Skin epidermis (tissue), 12 donors: ENCODE results near the gene ABCA12.

Experiments used
- H3K27ac ChIP-seq, 21 experiments: fragments of 200-600 bp; sonication (generic) in 11 of 21; one replicate each; pipeline ENCODE4 v1.5.0; 2020; ENCODE audit warnings: mild to moderate bottlenecking in 3 of 21, inconsistent platforms in 2 of 21, moderate library complexity in 2 of 21
- H3K4me3 ChIP-seq, 7 experiments: fragments of 200-600 bp; sonication (generic) in 2 of 7; one replicate each; pipeline ENCODE4 v1.5.0; 2020; ENCODE audit warnings: inconsistent platforms in 2 of 7, mild to moderate bottlenecking in 2 of 7, moderate library complexity in 1 of 7

The ABCA12 gene

GRCh38 chr2:215052810-215053209 is 85.6 kb downstream of the ABCA12 start:
- no peak overlapping the region for H3K4me3 ChIP-seq
- no peak overlapping the region for H3K27ac ChIP-seq

- no peak overlapping the region for H3K27ac ChIP-seq
- no peak overlapping the region for H3K4me3 ChIP-seq
These were observed 86.0 kb downstream of the ABCA12 start for GRCh38 chr2:215052404-215052803.

GRCh38 chr2:215049341-215049740 is 89.1 kb downstream of the ABCA12 start:
- Histone ChIP-seq H3K4me3 (no peak overlapping the region), H3K27ac (no peak overlapping the region)

- no peak overlapping the region for H3K27ac ChIP-seq
These were observed 100.0 kb downstream of the ABCA12 start for GRCh38 chr2:215038421-215038820.

GRCh38 chr2:215036314-215036713 is 102.1 kb downstream of the ABCA12 start:
- Histone ChIP-seq H3K4me3 (no peak overlapping the region), H3K27ac (no peak overlapping the region)

More at GRCh38 chr2:215038421-215038820, 100.0 kb downstream of the ABCA12 start:
- H3K4me3 ChIP-seq: no peak overlapping the region

GRCh38 chr2:215034154-215034553 is 104.3 kb downstream of the ABCA12 start:
- Histone ChIP-seq H3K27ac (no peak overlapping the region), H3K4me3 (no peak overlapping the region)

GRCh38 chr2:215032153-215032552 is 106.3 kb downstream of the ABCA12 start:
- H3K4me3 ChIP-seq: no peak overlapping the region
- no peak overlapping the region for H3K27ac ChIP-seq

GRCh38 chr2:215031321-215031720 is 107.1 kb downstream of the ABCA12 start:
- Histone ChIP-seq H3K4me3 (no peak overlapping the region), H3K27ac (no peak overlapping the region)

GRCh38 chr2:215029936-215030335 is 108.5 kb downstream of the ABCA12 start:
- Histone ChIP-seq H3K4me3 (no peak overlapping the region), H3K27ac (no peak overlapping the region)

GRCh38 chr2:215028231-215028630 is 110.2 kb downstream of the ABCA12 start:
- Histone ChIP-seq H3K4me3 (no peak overlapping the region), H3K27ac (no peak overlapping the region)

GRCh38 chr2:215027779-215028178 is 110.6 kb downstream of the ABCA12 start:
- no peak overlapping the region for H3K4me3 ChIP-seq
- no peak overlapping the region for H3K27ac ChIP-seq

GRCh38 chr2:215022910-215023309 is 115.5 kb downstream of the ABCA12 start:
- H3K4me3 ChIP-seq: no peak overlapping the region
- no peak overlapping the region for H3K27ac ChIP-seq

GRCh38 chr2:215022418-215022817 is 116.0 kb downstream of the ABCA12 start:
- Histone ChIP-seq H3K4me3 (no peak overlapping the region), H3K27ac (no peak overlapping the region)

- Histone ChIP-seq H3K27ac (no peak overlapping the region), H3K4me3 (no peak overlapping the region)
These were observed 118.1 kb downstream of the ABCA12 start for GRCh38 chr2:215020283-215020682.

GRCh38 chr2:215019521-215020145 is 118.8 kb downstream of the ABCA12 start:
- no peak overlapping the region for H3K27ac ChIP-seq
- H3K4me3 ChIP-seq: no peak overlapping the region

- no peak overlapping the region for H3K27ac ChIP-seq
- H3K4me3 ChIP-seq: no peak overlapping the region
These were observed 119.3 kb downstream of the ABCA12 start for GRCh38 chr2:215019085-215019484.

GRCh38 chr2:215015421-215015820 is 123.0 kb downstream of the ABCA12 start:
- no peak overlapping the region for H3K4me3 ChIP-seq
- H3K27ac ChIP-seq: no peak overlapping the region

- Histone ChIP-seq H3K4me3 (no peak overlapping the region), H3K27ac (no peak overlapping the region)
These were observed 128.0 kb downstream of the ABCA12 start for GRCh38 chr2:215010390-215010789.

- Histone ChIP-seq H3K4me3 (no peak overlapping the region), H3K27ac (no peak overlapping the region)
These were observed 135.4 kb downstream of the ABCA12 start for GRCh38 chr2:215003001-215003400.

- Histone ChIP-seq H3K4me3 (no peak overlapping the region), H3K27ac (no peak overlapping the region)
These were observed 135.9 kb downstream of the ABCA12 start for GRCh38 chr2:215002500-215002899.

- no peak overlapping the region for H3K27ac ChIP-seq
These were observed 137.7 kb downstream of the ABCA12 start for GRCh38 chr2:215000721-215001120.

More at GRCh38 chr2:215000721-215001120, 137.7 kb downstream of the ABCA12 start:
- H3K4me3 ChIP-seq: no peak overlapping the region
